ENCODE results near the gene MTCH2.
"Not testable (repeated sequence)": the region's sequence is repeated elsewhere in the genome, so short reads cannot be mapped to it uniquely, and the experiment has no call there.

Gene MTCH2

DNA sequence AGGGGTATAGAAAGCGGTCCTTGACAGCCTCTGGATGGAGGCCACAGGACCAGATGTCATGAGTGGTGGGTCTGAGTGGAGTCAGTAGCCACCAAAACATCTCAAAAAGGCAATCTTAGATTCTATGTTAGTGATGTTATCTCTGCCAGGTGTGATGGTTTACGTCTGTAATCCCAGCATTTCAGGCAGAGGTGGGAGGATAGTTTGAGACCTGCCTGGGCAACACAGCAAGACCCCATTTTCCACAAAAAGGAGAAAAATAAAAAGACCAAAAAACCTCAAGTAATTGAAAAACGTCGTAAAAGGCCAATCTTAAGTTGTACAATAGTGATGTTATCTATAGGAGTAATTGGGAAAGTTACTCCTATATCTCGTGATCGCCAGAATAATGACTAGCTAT, 3.7 kb upstream of the MTCH2 start:
- peaks cover 10 to 16% (median 13%) of the 10 kb centered on the region in 10 experiments for H3K4me1 ChIP-seq
- no peak overlapping the region for H3K4me2 ChIP-seq
- H3K27ac ChIP-seq: no peak overlapping the region
- no peak overlapping the region for H3K4me3 ChIP-seq
- H3K27me3 ChIP-seq: no peaks in the 10 kb centered on the region
- no peak for TF ChIP-seq Cebpa-rat (IDR thresholded peaks at IDR 0.05)
- peaks cover 0 to 3% (median 1%) of the 10 kb centered on the region in 11 experiments; a peak in 9 of 22 replicates for H3K9me3 ChIP-seq (replicated peaks in 1 of 11)
- peaks cover 0 to 5% (median 0%) of the 10 kb centered on the region in 11 experiments; a peak in 5 of 22 replicates for H4K20me1 ChIP-seq
- peaks cover 0 to under 1% (median 0%) of the 10 kb centered on the region in 11 experiments; a peak in 1 of 22 replicates for H3K36me3 ChIP-seq
- no peak overlapping the region for H3K9ac ChIP-seq

DNA sequence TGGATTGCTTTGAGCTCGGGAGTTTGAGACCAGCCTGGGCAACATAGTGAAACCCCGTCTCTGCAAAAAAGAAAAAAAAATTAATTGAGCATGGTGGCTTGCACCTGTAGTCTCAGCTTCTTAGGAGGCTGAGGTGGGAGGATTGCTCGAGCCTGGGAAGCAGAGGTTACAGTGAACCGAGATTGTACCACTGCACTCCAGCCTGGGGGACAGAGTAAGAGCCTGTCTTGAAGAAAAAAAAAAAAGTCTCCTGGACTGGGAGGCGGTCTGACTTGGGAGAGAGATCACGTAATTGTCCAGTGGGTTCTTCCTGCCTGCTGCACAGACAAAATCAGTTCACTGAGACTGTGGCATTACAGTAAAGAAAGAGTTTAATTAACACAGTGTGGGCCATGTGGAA, 3.1 kb upstream of the MTCH2 start:
- H4K20me1 ChIP-seq: peaks cover 0 to 10% (median 0%) of the 10 kb centered on the region in 11 experiments; a peak in 6 of 22 replicates
- no peak overlapping the region for H3K9ac ChIP-seq
- H3K9me3 ChIP-seq (replicated peaks in 1 of 11): no peaks in the 10 kb centered on the region
- no peak overlapping the region for H3K4me2 ChIP-seq
- no peak overlapping the region for H3K27ac ChIP-seq
- H3K4me1 ChIP-seq: peaks cover 15 to 22% (median 18%) of the 10 kb centered on the region in 10 experiments
- H3K36me3 ChIP-seq: peaks cover 0 to 6% (median 0%) of the 10 kb centered on the region in 11 experiments; a peak in 1 of 22 replicates
- H3K4me3 ChIP-seq: no peak overlapping the region
- TF ChIP-seq Cebpa-rat (IDR thresholded peaks at IDR 0.05): no peak
- H3K27me3 ChIP-seq: no peaks in the 10 kb centered on the region

DNA sequence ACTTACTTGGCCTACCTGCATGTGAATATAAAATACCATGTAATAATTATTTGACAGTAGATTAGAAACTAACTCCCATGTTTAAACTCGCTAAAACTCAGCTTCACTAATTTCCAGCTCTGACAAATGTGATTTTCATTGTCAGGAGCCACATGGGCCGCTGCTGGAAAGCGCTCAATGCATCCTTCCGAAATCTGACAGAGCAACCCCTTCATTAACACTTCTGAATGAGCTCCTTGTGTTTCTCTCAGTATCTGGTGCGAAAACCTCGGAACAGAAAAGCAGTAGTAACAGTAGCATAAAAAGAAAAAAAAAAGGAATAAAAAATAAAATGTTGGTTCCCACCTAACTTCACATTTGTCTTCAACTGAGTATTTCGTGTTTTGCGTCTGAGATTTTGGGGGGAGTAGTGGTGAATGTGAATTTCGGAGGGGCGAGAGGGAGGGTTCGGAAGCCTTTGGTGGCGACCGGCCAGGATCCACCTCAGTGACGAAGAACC, 710 bp downstream of the MTCH2 start:
- TF ChIP-seq Cebpa-rat (IDR thresholded peaks at IDR 0.05): no peak
- Histone ChIP-seq H3K4me1 (peaks cover 20 to 24% (median 21%) of the 10 kb centered on the region in 10 experiments), H3K4me2 (peak overlapping the region; percentile 83 to 93 (median 90)), H3K4me3 (peak overlapping the region; percentile 71 to 96 (median 79)), H3K9me3 (replicated peaks in 1 of 11) (no peaks in the 10 kb centered on the region), H3K36me3 (peaks cover 30 to 44% (median 31%) of the 10 kb centered on the region in 11 experiments), H3K27ac (peak overlapping the region; percentile 83 to 97 (median 91)), H3K9ac (peak overlapping the region; percentile 83 to 97 (median 94)), H3K27me3 (no peaks in the 10 kb centered on the region), H4K20me1 (peaks cover 0 to 27% (median 9%) of the 10 kb centered on the region in 11 experiments; a peak in 9 of 22 replicates)

DNA sequence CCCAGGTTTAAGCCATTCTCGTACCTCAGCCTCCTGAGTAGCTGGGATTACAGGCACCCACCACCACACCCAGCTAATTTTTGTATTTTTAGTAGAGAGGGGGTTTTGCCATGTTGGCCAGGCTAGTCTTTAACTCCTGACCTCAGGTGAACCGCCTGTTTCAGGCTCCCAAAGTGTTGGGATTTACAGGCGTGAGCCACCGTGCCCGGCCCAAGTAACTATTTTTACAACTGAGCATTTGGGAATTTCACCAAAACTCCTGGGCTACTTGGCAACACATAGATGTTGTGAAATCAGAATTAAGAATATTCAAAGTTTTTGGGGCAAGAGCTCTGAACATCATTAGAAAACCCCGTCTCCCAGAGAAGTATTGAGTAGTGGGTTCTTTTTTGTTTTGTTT, 1.9 kb downstream of the MTCH2 start:
- Histone ChIP-seq H3K4me1 (peaks cover 20 to 24% (median 21%) of the 10 kb centered on the region in 10 experiments), H3K27ac (peak overlapping the region in 1 of 11 experiments; percentile 97; a peak in 1 of 22 replicates), H3K4me3 (peak overlapping the region in 3 of 10 experiments; percentile 78 to 96 (median 87); a peak in 3 of 20 replicates), H3K36me3 (peaks cover 42 to 56% (median 43%) of the 10 kb centered on the region in 11 experiments), H3K9ac (peak overlapping the region in 8 of 11 experiments; percentile 83 to 97 (median 93); a peak in 10 of 22 replicates), H4K20me1 (peaks cover 0 to 33% (median 9%) of the 10 kb centered on the region in 11 experiments; a peak in 10 of 22 replicates), H3K4me2 (peak overlapping the region; percentile 83 to 93 (median 90))
- H3K9me3 ChIP-seq (replicated peaks in 1 of 11); H3K27me3 ChIP-seq: not testable (repeated sequence)
- peak in 1 of 11 experiments; percentile 39; a peak in 1 of 22 replicates for TF ChIP-seq Cebpa-rat (IDR thresholded peaks at IDR 0.05)

DNA sequence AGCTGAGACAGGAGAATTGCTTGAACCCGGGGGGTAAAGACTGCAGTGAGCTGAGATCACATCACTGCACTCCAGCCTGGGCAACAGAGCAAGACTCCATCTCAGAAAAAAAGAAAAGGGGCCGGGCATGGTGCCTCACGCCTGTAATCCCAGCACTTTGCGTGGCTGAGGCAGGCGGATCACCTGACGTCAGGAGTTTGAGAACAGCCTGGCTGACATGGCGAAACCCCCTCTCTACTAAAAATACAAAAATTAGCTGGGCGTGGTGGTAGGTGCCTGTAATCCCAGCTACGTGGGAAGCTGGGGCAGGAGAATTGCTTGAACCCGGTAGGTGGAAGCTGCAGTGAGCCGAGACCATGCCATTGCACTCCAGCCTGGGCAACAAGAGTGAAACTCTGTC, 6.0 kb downstream of the MTCH2 start:
- H3K27ac ChIP-seq; H3K27me3 ChIP-seq; H3K4me3 ChIP-seq; H3K9ac ChIP-seq; H3K4me2 ChIP-seq; H3K9me3 ChIP-seq (replicated peaks in 1 of 11): not testable (repeated sequence)
- Histone ChIP-seq H3K36me3 (peaks cover 79 to 97% (median 83%) of the 10 kb centered on the region in 11 experiments), H3K4me1 (peaks cover 10 to 15% (median 11%) of the 10 kb centered on the region in 10 experiments), H4K20me1 (peaks cover 0 to 31% (median 11%) of the 10 kb centered on the region in 11 experiments; a peak in 10 of 22 replicates)

DNA sequence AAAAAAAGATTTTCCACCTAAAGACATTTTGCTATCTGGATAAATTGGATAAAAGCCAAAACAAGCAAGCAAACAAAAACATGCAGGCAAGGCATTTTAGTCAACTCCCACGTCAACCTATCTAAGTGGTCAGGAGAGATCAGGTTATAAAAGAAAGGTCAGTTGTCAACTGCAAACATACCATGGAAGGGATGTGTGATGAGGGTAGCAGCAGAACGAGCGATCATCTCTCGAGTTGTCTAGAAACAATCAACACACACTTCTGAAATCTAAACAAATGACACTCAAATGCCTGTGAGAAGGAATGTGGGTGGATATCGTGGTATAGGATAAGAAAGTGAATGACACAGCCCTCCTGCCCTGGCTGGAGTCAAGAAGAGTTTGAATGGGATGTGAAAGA, 10.9 kb downstream of the MTCH2 start:
- TF ChIP-seq Cebpa-rat (IDR thresholded peaks at IDR 0.05): no peak
- Histone ChIP-seq H3K9ac (no peak overlapping the region), H3K27ac (no peak overlapping the region), H3K36me3 (peaks cover 95 to 99% (median 99%) of the 10 kb centered on the region in 11 experiments), H3K4me3 (no peak overlapping the region), H4K20me1 (peaks cover 0 to 19% (median 0%) of the 10 kb centered on the region in 11 experiments; a peak in 2 of 22 replicates), H3K27me3 (no peaks in the 10 kb centered on the region), H3K4me2 (no peak overlapping the region), H3K9me3 (replicated peaks in 1 of 11) (no peaks in the 10 kb centered on the region), H3K4me1 (no peaks in the 10 kb centered on the region)

DNA sequence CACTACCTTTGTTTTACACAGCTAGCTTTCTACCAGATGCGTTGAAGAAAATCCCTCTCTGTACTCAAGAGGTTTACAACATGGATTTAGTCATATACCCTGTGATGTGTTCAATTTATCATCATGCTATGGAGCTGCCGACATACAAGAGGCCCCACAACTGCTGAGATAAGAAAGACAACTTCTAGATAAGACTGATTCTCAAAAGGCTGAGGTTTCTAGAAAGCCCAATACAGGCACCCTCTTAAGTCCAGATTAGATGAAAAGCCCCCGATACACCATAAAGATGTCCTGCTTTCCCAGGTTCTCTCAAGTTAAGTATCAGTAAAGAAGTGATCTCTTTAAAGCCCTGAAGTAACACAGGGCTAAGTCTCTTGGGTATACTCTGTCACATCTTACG, 14.3 kb downstream of the MTCH2 start:
- Histone ChIP-seq H3K4me3 (no peak overlapping the region), H4K20me1 (peaks cover 0 to 26% (median 0%) of the 10 kb centered on the region in 11 experiments; a peak in 1 of 22 replicates), H3K36me3 (peaks cover 100% of the 10 kb centered on the region in 11 experiments), H3K9me3 (replicated peaks in 1 of 11) (no peaks in the 10 kb centered on the region), H3K9ac (no peak overlapping the region), H3K4me1 (no peaks in the 10 kb centered on the region), H3K27ac (no peak overlapping the region), H3K4me2 (no peak overlapping the region), H3K27me3 (no peaks in the 10 kb centered on the region)
- no peak for TF ChIP-seq Cebpa-rat (IDR thresholded peaks at IDR 0.05)

DNA sequence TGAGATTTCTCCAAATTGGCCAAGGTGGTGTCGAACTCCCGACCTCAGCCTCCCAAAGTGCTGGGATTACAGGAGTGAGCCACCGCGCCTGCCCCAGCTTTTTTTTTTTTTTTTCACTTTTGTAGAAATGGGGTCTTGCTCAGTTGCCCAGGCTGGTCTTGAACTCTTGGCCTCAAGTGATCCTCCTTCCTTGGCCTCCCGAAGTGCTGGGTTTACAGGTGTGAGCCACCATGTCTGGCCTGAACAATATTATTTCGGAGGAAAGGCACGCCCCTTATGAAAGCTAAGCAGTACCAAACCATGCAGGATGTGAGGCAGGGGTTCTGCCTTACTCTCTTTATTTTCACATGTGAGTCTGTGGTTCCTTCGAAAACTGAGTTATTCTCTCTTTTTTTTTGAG, 16.1 kb downstream of the MTCH2 start:
- Histone ChIP-seq H3K9ac (no peak overlapping the region), H3K4me1 (no peaks in the 10 kb centered on the region), H3K27me3 (no peaks in the 10 kb centered on the region), H3K4me3 (no peak overlapping the region), H3K27ac (no peak overlapping the region), H3K36me3 (peaks cover 100% of the 10 kb centered on the region in 11 experiments), H4K20me1 (peaks cover 0 to 17% (median 0%) of the 10 kb centered on the region in 11 experiments; a peak in 1 of 22 replicates), H3K4me2 (no peak overlapping the region), H3K9me3 (replicated peaks in 1 of 11) (no peaks in the 10 kb centered on the region)
- TF ChIP-seq Cebpa-rat (IDR thresholded peaks at IDR 0.05): no peak

DNA sequence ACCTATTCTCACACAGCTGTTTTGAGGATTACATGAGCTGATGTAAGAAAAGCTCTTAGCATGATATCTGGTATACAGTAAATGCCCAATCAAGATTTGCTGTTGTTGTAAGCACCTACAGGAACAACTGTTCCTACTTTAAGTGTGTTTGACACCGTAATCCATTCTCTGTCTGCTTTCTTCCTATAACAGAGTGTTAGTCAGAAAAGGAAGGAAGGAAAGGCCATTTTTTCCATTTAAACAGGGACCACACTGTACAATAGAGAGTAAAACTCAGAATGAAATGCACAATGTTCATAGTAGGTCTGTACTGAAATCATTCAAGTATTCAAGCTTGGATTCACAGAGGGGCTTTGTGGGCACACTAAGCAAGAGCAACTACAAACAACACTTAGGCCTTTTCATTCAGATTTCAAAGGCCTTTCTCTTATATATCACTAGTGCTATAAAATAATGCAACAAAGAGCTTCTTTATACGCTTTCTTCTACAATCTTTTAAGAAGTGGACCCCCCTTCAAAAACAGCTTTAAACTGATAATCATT, 21.5 kb downstream of the MTCH2 start:
- no peak for TF ChIP-seq Cebpa-rat (IDR thresholded peaks at IDR 0.05)
- no peak overlapping the region for H3K9ac ChIP-seq
- no peaks in the 10 kb centered on the region for H3K9me3 ChIP-seq (replicated peaks in 1 of 11)
- no peak overlapping the region for H3K4me3 ChIP-seq
- no peak overlapping the region for H3K4me2 ChIP-seq
- no peaks in the 10 kb centered on the region for H3K27me3 ChIP-seq
- H4K20me1 ChIP-seq: peaks cover 0 to 10% (median 0%) of the 10 kb centered on the region in 11 experiments; a peak in 2 of 22 replicates
- H3K4me1 ChIP-seq: peaks cover 0 to 14% (median 8%) of the 10 kb centered on the region in 10 experiments; a peak in 8 of 20 replicates
- peaks cover 98 to 100% (median 100%) of the 10 kb centered on the region in 11 experiments for H3K36me3 ChIP-seq
- no peak overlapping the region for H3K27ac ChIP-seq
